HEK293 (cell line): ENCODE data around the gene CTSH.

ENCODE experiments used
- ZBTB20 ChIP-seq: fragments of 450-650 bp; formaldehyde crosslinking; IDR thresholded peaks from 2 replicates; pipeline ENCODE4 v1.5.1; 2016; ENCODE audit warnings: missing biosample characterization, missing genetic modification characterization
- ZBTB44 ChIP-seq: fragments of 450-650 bp; IDR thresholded peaks from 2 replicates; pipeline ENCODE4 v1.5.1; 2018; ENCODE audit warnings: missing biosample characterization, mild to moderate bottlenecking, missing genetic modification characterization
- TF ChIP-seq, protein P1 (sequence below): fragments of 450-650 bp; formaldehyde crosslinking; IDR thresholded peaks from 2 replicates; pipeline ENCODE4 v1.5.1; 2016; ENCODE audit warnings: missing biosample characterization, missing genetic modification characterization
- TF ChIP-seq, protein P2 (sequence below): fragments of 450-650 bp; formaldehyde crosslinking; IDR thresholded peaks from 2 replicates; pipeline ENCODE4 v1.5.1; 2016; ENCODE audit warnings: missing biosample characterization, missing genetic modification characterization

GRCh38 chr15:78989701-78990240, 44.9 kb upstream of the CTSH start:
- TF ChIP-seq, protein P1, sequence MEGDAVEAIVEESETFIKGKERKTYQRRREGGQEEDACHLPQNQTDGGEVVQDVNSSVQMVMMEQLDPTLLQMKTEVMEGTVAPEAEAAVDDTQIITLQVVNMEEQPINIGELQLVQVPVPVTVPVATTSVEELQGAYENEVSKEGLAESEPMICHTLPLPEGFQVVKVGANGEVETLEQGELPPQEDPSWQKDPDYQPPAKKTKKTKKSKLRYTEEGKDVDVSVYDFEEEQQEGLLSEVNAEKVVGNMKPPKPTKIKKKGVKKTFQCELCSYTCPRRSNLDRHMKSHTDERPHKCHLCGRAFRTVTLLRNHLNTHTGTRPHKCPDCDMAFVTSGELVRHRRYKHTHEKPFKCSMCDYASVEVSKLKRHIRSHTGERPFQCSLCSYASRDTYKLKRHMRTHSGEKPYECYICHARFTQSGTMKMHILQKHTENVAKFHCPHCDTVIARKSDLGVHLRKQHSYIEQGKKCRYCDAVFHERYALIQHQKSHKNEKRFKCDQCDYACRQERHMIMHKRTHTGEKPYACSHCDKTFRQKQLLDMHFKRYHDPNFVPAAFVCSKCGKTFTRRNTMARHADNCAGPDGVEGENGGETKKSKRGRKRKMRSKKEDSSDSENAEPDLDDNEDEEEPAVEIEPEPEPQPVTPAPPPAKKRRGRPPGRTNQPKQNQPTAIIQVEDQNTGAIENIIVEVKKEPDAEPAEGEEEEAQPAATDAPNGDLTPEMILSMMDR (tag by site-specific recombination) = no peak
- TF ChIP-seq ZBTB44 (tag by site-specific recombination) = no peak
- no peak for TF ChIP-seq ZBTB20
- TF ChIP-seq, protein P2, sequence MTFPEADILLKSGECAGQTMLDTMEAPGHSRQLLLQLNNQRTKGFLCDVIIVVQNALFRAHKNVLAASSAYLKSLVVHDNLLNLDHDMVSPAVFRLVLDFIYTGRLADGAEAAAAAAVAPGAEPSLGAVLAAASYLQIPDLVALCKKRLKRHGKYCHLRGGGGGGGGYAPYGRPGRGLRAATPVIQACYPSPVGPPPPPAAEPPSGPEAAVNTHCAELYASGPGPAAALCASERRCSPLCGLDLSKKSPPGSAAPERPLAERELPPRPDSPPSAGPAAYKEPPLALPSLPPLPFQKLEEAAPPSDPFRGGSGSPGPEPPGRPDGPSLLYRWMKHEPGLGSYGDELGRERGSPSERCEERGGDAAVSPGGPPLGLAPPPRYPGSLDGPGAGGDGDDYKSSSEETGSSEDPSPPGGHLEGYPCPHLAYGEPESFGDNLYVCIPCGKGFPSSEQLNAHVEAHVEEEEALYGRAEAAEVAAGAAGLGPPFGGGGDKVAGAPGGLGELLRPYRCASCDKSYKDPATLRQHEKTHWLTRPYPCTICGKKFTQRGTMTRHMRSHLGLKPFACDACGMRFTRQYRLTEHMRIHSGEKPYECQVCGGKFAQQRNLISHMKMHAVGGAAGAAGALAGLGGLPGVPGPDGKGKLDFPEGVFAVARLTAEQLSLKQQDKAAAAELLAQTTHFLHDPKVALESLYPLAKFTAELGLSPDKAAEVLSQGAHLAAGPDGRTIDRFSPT (tag by site-specific recombination) = no peak
